ES-I3 (cell line): ENCODE results near the gene CREBBP.

Experiments
- H3K36me3 ChIP-seq: 2 replicates; pipeline ENCODE4 v1.6.1; 2013; ENCODE audit warnings: mild to moderate bottlenecking, low read length, control low read depth, moderate library complexity; ENCODE audit not compliant: insufficient read depth
- H3K4me1 ChIP-seq: 2 replicates; pipeline ENCODE4 v1.6.1; 2013; ENCODE audit warnings: mild to moderate bottlenecking, control low read depth, low read length; ENCODE audit not compliant: insufficient read depth
- H3K9ac ChIP-seq: 2 replicates; pipeline ENCODE4 v1.6.1; 2013; ENCODE audit warnings: low read depth, mild to moderate bottlenecking, low read length, moderate library complexity
- H3K9me3 ChIP-seq: 2 replicates; pipeline ENCODE4 v1.6.1; 2013; ENCODE audit warnings: mild to moderate bottlenecking, low read length, moderate library complexity; ENCODE audit not compliant: control insufficient read depth, insufficient read depth

Gene CREBBP

GRCh38 chr16:3812469-3813172 is 67.9 kb downstream of the CREBBP start:
- no peak overlapping the region for H3K9ac ChIP-seq
- H3K9me3 ChIP-seq = no peaks in the 10 kb centered on the region
- no peaks in the 10 kb centered on the region for H3K36me3 ChIP-seq
- peaks cover 12% of the 10 kb centered on the region for H3K4me1 ChIP-seq

DNA sequence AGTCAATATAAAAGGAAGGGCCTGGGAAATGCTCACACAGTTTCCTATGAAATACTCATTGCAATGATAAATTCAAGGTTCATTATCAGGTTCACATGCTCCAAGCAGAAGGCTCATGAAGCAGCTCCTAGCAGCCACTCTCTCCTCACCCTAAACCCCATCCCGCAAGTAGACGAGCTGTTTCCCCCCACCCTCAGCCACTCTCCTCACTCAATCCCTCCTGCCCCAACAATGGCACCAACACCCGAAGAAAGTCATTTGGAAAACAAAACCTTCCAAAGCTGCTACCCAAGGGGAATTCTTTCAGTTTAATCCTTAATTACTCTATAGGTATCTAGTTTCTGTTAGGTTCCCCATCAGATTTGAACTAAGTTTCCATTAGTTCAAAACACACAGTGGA is 69.7 kb downstream of the CREBBP start:
- H3K9me3 ChIP-seq = no peaks in the 10 kb centered on the region
- no peak overlapping the region for H3K9ac ChIP-seq
- H3K36me3 ChIP-seq = no peaks in the 10 kb centered on the region
- H3K4me1 ChIP-seq = peaks cover 8% of the 10 kb centered on the region

DNA sequence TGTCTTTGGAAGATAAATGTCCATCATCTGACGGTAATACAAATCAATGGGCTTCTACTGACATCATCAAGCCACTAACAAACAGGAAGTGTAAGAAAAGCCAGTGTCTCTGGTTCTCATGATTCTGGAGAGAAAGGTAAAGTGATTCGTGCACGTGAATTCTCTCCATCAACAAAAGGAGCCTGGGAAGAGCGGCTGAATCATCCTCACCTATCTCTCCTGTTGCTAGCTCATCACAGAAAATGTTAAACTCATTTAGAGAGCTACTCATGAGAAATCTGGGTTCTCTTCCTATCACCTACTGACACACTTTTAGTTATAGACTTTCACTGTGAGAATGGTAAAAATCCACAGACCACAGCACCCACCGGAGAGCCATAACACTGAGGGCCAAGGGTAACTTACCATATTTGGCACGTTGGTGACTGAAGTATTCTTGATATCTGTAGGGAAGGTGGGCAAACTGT is 70.3 kb downstream of the CREBBP start:
- Histone ChIP-seq H3K36me3 (no peaks in the 10 kb centered on the region), H3K4me1 (peaks cover 8% of the 10 kb centered on the region), H3K9ac (no peak overlapping the region), H3K9me3 (no peaks in the 10 kb centered on the region)

DNA sequence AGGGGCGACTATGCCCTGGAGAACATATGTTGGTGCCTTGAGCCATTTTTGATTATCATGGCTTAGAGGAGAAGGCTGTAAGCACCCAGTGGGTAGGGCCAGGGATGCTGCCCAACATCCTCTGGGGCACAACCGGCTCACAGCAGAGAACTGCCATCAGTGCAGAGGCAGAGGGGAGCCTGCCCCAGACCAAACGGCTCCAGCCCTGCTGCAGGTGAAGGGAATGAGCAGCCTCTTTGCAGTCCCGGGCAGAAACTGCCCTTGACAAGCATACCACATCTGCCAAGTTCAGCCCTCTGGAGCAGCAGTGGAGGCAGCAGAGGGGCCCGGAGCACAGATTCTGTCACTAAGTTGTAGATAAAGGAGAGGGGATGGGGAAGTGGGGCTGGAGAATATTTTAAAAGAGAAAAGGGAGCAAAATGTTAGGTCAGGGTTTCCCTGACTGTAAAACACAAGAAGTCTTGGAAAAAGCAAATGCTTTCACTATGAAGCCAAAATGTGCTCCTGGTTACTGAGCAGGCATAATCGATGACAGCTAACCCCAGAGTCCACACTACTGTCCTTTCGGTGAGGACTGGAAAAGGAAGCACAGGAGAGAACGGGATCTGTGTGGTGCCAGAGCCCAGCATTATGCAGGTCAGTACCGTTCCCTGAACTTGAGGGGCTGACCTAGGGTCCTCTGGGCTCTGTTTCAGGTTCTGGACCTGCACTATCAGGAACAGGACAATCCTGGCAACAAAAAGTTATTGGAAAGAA is 72.0 kb downstream of the CREBBP start:
- Histone ChIP-seq H3K36me3 (no peaks in the 10 kb centered on the region), H3K9ac (no peak overlapping the region), H3K9me3 (no peaks in the 10 kb centered on the region), H3K4me1 (peaks cover 8% of the 10 kb centered on the region)

GRCh38 chr16:3807425-3808123 is 72.9 kb downstream of the CREBBP start:
- no peaks in the 10 kb centered on the region for H3K36me3 ChIP-seq
- no peaks in the 10 kb centered on the region for H3K9me3 ChIP-seq
- H3K4me1 ChIP-seq = peaks cover 8% of the 10 kb centered on the region
- H3K9ac ChIP-seq = no peak overlapping the region

DNA sequence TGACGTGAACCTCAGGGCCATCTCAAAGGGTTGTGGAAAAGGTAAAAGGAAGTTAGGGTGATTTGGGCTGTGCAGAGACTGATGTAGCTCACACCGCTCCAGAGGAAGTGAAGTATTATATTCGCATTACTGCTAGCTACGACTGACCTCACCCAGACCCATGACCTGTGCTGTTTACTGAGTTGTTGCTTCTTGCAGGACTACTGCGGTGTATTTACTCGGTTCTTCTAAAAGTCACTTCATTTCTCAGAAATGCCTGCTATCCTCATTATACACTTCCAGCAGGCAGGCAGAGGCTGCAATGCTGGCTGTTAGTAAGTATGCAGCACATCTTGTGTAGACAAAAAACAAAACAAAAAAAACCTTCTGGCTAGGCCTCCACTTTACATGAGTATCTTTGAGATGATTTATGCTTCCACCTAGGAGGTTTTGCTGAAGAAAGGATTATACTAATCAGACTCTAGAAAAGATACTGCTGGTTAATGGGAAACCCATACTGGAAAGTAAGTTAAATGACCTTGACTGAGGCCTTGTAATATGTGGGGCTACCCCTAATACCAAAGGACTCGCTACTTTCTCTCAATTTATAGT is 76.0 kb downstream of the CREBBP start:
- Histone ChIP-seq H3K9me3 (no peaks in the 10 kb centered on the region), H3K9ac (no peak overlapping the region), H3K36me3 (no peaks in the 10 kb centered on the region), H3K4me1 (no peaks in the 10 kb centered on the region)

GRCh38 chr16:3800477-3801270 is 79.8 kb downstream of the CREBBP start:
- H3K4me1 ChIP-seq = peaks cover 6% of the 10 kb centered on the region
- H3K9ac ChIP-seq = no peak overlapping the region
- H3K36me3 ChIP-seq = no peaks in the 10 kb centered on the region
- H3K9me3 ChIP-seq = no peaks in the 10 kb centered on the region

DNA sequence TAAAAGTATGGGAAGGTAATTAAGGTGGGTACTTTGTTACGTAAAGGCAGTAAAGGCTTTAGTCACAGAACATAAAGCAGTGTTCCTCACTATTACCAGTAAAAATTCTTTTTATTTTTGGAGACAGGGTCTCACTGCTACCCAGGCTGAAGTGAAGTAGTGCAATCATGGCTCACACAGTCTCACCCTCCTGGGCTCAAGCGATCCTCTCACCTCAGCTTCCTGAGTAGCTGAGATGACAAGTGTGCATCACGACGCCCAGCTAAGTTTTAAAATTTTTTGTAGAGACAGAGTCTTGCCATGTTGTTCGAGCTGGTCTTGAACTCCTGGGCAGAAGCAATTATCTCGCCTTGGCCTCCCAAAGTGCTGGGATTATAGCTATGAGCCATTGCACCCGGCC is 80.5 kb downstream of the CREBBP start:
- Histone ChIP-seq H3K9ac (no peak overlapping the region), H3K36me3 (no peaks in the 10 kb centered on the region), H3K9me3 (no peaks in the 10 kb centered on the region), H3K4me1 (peaks cover 6% of the 10 kb centered on the region)

DNA sequence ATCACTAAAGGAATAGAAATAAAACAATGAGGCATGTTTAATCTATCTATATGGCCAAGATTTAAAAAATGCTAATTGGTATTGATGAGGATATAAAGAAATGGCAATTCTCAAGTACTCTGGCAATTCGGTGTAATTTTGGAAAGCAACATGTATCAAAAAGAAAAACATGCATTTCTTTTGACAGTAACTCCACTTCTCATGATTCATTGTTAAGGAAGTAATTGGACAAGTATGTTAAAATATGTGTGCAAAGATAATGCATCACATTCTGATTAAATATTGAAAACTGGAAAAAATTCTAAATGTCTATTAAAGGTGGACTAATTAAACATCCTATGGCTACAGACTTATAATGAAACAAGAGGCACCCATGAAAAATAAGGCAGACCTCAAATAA is 81.2 kb downstream of the CREBBP start:
- Histone ChIP-seq H3K9me3 (no peaks in the 10 kb centered on the region), H3K36me3 (no peaks in the 10 kb centered on the region), H3K9ac (no peak overlapping the region), H3K4me1 (peaks cover 6% of the 10 kb centered on the region)

GRCh38 chr16:3798838-3799237 is 81.7 kb downstream of the CREBBP start:
- Histone ChIP-seq H3K9ac (no peak overlapping the region), H3K36me3 (no peaks in the 10 kb centered on the region), H3K4me1 (peaks cover 6% of the 10 kb centered on the region), H3K9me3 (no peaks in the 10 kb centered on the region)

- Histone ChIP-seq H3K9ac (no peak overlapping the region), H3K9me3 (no peaks in the 10 kb centered on the region), H3K36me3 (no peaks in the 10 kb centered on the region), H3K4me1 (peaks cover 6% of the 10 kb centered on the region)
Observed at GRCh38 chr16:3797904-3798811, 82.4 kb downstream of the CREBBP start.

DNA sequence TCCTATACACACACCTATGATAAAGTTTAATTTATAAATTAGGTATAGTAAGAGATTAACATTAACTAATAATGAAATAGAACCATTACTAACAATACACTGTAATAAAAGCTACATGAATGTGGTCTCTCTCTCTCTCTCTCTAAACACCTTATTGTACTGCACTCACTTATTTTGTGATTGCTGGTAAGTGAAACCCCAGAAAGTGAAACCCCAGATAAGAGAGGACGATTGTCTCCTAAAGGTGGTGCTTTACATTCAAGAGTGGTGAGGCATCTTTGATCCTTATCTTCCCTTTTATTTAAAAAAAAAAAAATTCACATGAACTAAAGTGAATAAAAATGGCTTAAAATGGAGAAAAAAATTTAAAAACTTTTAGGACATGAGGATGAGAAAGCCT is 83.0 kb downstream of the CREBBP start:
- peaks cover 6% of the 10 kb centered on the region for H3K4me1 ChIP-seq
- no peaks in the 10 kb centered on the region for H3K9me3 ChIP-seq
- H3K9ac ChIP-seq = no peak overlapping the region
- H3K36me3 ChIP-seq = no peaks in the 10 kb centered on the region

GRCh38 chr16:3793161-3793576 is 87.3 kb downstream of the CREBBP start:
- no peak overlapping the region for H3K9ac ChIP-seq

More at GRCh38 chr16:3793161-3793576, 87.3 kb downstream of the CREBBP start:
- Histone ChIP-seq H3K9me3 (no peaks in the 10 kb centered on the region), H3K4me1 (peaks cover 6% of the 10 kb centered on the region), H3K36me3 (no peaks in the 10 kb centered on the region)
